Uterus (tissue), 2 donors: ENCODE measurements around the gene BCAS3.

Experiments
- CTCF ChIP-seq, 4 experiments: fragments of 200-600 bp in 2 of 4; fragments of 450-650 bp in 2 of 4; sonication (generic) in 2 of 4; IDR thresholded peaks; one replicate each; pipeline ENCODE4 v1.5.1; 2016 to 2019; ENCODE audit warnings: antibody characterized with exemption in 4 of 4, mild to moderate bottlenecking in 2 of 4, moderate library complexity in 1 of 4
- POLR2A ChIP-seq, 2 donors: fragments of 450-650 bp; IDR thresholded peaks; one replicate each; pipeline ENCODE4 v1.6.1; 2016; ENCODE audit warnings: antibody characterized with exemption in 2 of 2, mild to moderate bottlenecking in 1 of 2, moderate library complexity in 1 of 2

- TF ChIP-seq CTCF (IDR thresholded peaks at IDR 0.05) (no peak), POLR2A (IDR thresholded peaks at IDR 0.05) (no peak)
Observed at GRCh38 chr17:60640503-60640902, 37.1 kb upstream of the BCAS3 start.
